HG03432 (cell line): ENCODE measurements around the gene TIMM44.

Experiments used
- ATAC-seq: cut with Tn5 transposase; IDR thresholded peaks from one replicate; pipeline ENCODE4 v1.9.1; 2021; ENCODE audit warnings: mild to moderate bottlenecking, moderate library complexity; ENCODE audit not compliant: unreplicated experiment

The TIMM44 gene

GRCh38 chr19:7916103-7916954 is 27.1 kb downstream of the TIMM44 start:
- no peak for ATAC-seq

GRCh38 chr19:7915250-7916102 is 28.0 kb downstream of the TIMM44 start:
- no peak for ATAC-seq

- ATAC-seq = no peak
Measured at GRCh38 chr19:7914598-7915045, 28.8 kb downstream of the TIMM44 start, which contains the start of gene TGFBR3L. Gene TGFBR3L, plus strand, starts transcription at chr19:7914830.

- no peak for ATAC-seq
Measured at GRCh38 chr19:7914099-7914498, 29.4 kb downstream of the TIMM44 start.

- ATAC-seq = no peak
Measured at GRCh38 chr19:7913652-7914051, 29.8 kb downstream of the TIMM44 start.

- no peak for ATAC-seq
Measured at GRCh38 chr19:7912697-7913564, 30.5 kb downstream of the TIMM44 start.

- ATAC-seq = no peak
Measured at GRCh38 chr19:7912144-7912696, 31.2 kb downstream of the TIMM44 start.

GRCh38 chr19:7911508-7912143 is 31.8 kb downstream of the TIMM44 start:
- no peak for ATAC-seq

- ATAC-seq = no peak
Measured at GRCh38 chr19:7910321-7911161, 32.9 kb downstream of the TIMM44 start.

- ATAC-seq = no peak
Measured at GRCh38 chr19:7909471-7910067, 33.9 kb downstream of the TIMM44 start.

- ATAC-seq = no peak
Measured at GRCh38 chr19:7908742-7909461, 34.6 kb downstream of the TIMM44 start.

GRCh38 chr19:7908078-7908699 is 35.3 kb downstream of the TIMM44 start:
- ATAC-seq = no peak

GRCh38 chr19:7907544-7907943 is 35.9 kb downstream of the TIMM44 start:
- no peak for ATAC-seq

- no peak for ATAC-seq
Measured at GRCh38 chr19:7907122-7907521, 36.3 kb downstream of the TIMM44 start.

GRCh38 chr19:7905859-7906258 is 37.6 kb downstream of the TIMM44 start:
- ATAC-seq = no peak

GRCh38 chr19:7905268-7905667 is 38.2 kb downstream of the TIMM44 start:
- no peak for ATAC-seq
